ENCODE measurements around the gene SRGAP3. TPM values are rescaled to one million over a fixed set of nuclear protein-coding genes. Genes with fewer than 3 reads are reported as not detected.

SRGAP3 gene
- total and polyA plus RNA-seq, 2 donors (not counting 1 experiment from before 2014, with no cell fraction given), result 0.92 to 12.4 TPM

DNA sequence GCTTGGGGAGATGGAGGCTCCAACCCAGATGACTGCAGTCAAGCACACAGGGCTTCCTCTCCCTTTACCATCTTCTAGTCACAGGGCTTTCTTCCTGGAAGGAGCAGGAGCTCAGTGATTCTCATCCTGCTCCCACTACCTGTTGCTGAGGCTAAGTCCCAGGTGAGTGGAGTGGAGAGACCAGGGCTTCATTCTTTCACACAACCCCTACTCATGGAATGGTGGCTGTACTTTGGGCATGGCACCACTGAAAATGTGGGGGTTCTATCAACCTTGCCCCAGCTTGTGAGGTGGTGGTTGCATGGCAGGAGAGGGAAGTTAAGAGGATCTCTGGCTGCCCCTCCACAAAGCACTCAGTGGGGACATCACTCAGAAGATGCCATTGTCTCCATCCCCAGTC is 249.4 kb downstream of the SRGAP3 start:
- no peak overlapping the region for H2AFZ ChIP-seq (ENCODE audit: low read length)
- TF ChIP-seq EZH2 (IDR thresholded peaks at IDR 0.05; ENCODE audit: low read length, missing control alignments) (no peak), CTCF (conservative IDR thresholded peaks at IDR 0.05 in 1 of 2, IDR thresholded peaks at IDR 0.05 in 1 of 2; ENCODE audit: low read depth in 1 of 2, low read length in 2 of 2) (no peak)

DNA sequence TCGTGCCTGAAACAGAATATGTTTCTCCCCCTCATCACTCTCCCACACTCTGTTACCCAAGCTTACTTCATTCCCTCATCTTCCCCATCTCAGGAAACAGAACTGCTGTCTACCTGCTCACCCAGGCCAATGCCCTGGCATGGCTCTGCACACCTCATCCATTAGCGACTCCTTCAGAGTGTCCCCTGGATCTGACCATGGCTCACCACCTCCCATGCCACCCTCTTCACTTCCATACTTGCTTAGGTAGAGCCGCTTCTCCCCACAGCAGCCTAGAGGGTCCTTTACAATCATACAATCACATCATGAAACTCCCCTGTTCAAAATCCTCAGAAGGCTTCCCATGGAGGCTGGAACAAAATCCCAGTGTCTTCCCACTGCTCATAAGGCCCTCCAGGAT is 252.3 kb downstream of the SRGAP3 start:
- DNase-seq (ENCODE audit: low read depth in 2 of 2), result no peak
- Histone ChIP-seq H3K27me3 (ENCODE audit: control insufficient read depth, insufficient read depth, low read length) (no peaks in the 10 kb centered on the region), H3K27ac (ENCODE audit: insufficient read depth, low read length) (no peak overlapping the region), H2AFZ (ENCODE audit: low read length) (no peak overlapping the region), H3K4me3 (replicated peaks in 1 of 4; ENCODE audit: control extremely low read depth in 1 of 4, insufficient read depth in 1 of 4, low read depth in 3 of 4, low read length in 4 of 4) (no peak overlapping the region), H3K79me2 (ENCODE audit: control insufficient read depth, insufficient read depth, low read length) (no peaks in the 10 kb centered on the region), H3K4me2 (ENCODE audit: extremely low read depth, insufficient read depth, low read length) (no peak overlapping the region), H3K9me3 (ENCODE audit: control insufficient read depth, insufficient read depth, low read depth, low read length) (no peaks in the 10 kb centered on the region), H4K20me1 (ENCODE audit: control insufficient read depth, extremely low read depth, insufficient read depth, low read length) (no peaks in the 10 kb centered on the region), H3K4me1 (ENCODE audit: control insufficient read depth, extremely low read depth, insufficient read depth, low read length) (no peaks in the 10 kb centered on the region), H3K36me3 (ENCODE audit: control insufficient read depth, insufficient read depth, low read length) (no peaks in the 10 kb centered on the region), H3K9ac (ENCODE audit: insufficient read depth, low read length) (no peak overlapping the region)
- TF ChIP-seq CTCF (conservative IDR thresholded peaks at IDR 0.05 in 1 of 2, IDR thresholded peaks at IDR 0.05 in 1 of 2; ENCODE audit: low read depth in 1 of 2, low read length in 2 of 2), result no peak
- TF ChIP-seq EZH2 (IDR thresholded peaks at IDR 0.05; ENCODE audit: low read length, missing control alignments), result no peak

More for the DNA sequence above, 249.4 kb downstream of the SRGAP3 start:
- no peaks in the 10 kb centered on the region for H4K20me1 ChIP-seq (ENCODE audit: control insufficient read depth, extremely low read depth, insufficient read depth, low read length)
- no peaks in the 10 kb centered on the region for H3K36me3 ChIP-seq (ENCODE audit: control insufficient read depth, insufficient read depth, low read length)
- no peak overlapping the region for H3K27ac ChIP-seq (ENCODE audit: insufficient read depth, low read length)
- no peak overlapping the region for H3K4me2 ChIP-seq (ENCODE audit: extremely low read depth, insufficient read depth, low read length)
- no peaks in the 10 kb centered on the region for H3K27me3 ChIP-seq (ENCODE audit: control insufficient read depth, insufficient read depth, low read length)
- H3K4me1 ChIP-seq (ENCODE audit: control insufficient read depth, extremely low read depth, insufficient read depth, low read length), result no peaks in the 10 kb centered on the region
- no peaks in the 10 kb centered on the region for H3K9me3 ChIP-seq (ENCODE audit: control insufficient read depth, insufficient read depth, low read depth, low read length)
- no peak for DNase-seq (ENCODE audit: low read depth in 2 of 2)
- no peak overlapping the region for H3K9ac ChIP-seq (ENCODE audit: insufficient read depth, low read length)
- no peak overlapping the region for H3K4me3 ChIP-seq (replicated peaks in 1 of 4; ENCODE audit: control extremely low read depth in 1 of 4, insufficient read depth in 1 of 4, low read depth in 3 of 4, low read length in 4 of 4)
- H3K79me2 ChIP-seq (ENCODE audit: control insufficient read depth, insufficient read depth, low read length), result no peaks in the 10 kb centered on the region

DNA sequence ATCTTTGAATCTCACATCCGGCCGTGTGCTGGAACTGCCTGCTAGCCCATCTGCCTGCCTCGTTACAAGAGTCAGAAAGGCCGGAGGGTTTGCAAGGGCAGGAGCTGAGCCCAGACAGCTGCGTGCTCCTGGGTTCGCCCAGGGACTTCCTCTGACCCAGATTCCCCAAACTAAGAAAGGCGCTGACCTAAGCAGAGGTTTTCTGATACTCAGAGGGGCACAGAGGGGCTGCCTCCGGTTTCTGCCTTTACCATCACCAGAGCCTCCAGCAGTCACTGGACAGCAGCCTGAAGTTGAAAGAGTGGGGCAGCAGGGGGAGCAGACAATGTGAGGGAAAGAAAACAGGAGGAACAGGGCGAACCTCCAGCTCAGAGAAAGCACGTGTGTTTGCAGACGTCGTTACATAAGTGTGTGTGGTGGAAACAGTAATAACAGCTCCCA is 252.7 kb downstream of the SRGAP3 start:
- Histone ChIP-seq H3K4me1 (ENCODE audit: control insufficient read depth, extremely low read depth, insufficient read depth, low read length) (no peaks in the 10 kb centered on the region), H3K4me2 (ENCODE audit: extremely low read depth, insufficient read depth, low read length) (no peak overlapping the region), H3K79me2 (ENCODE audit: control insufficient read depth, insufficient read depth, low read length) (no peaks in the 10 kb centered on the region), H3K9ac (ENCODE audit: insufficient read depth, low read length) (no peak overlapping the region), H3K4me3 (replicated peaks in 1 of 4; ENCODE audit: control extremely low read depth in 1 of 4, insufficient read depth in 1 of 4, low read depth in 3 of 4, low read length in 4 of 4) (no peak overlapping the region), H3K27me3 (ENCODE audit: control insufficient read depth, insufficient read depth, low read length) (no peaks in the 10 kb centered on the region), H4K20me1 (ENCODE audit: control insufficient read depth, extremely low read depth, insufficient read depth, low read length) (no peaks in the 10 kb centered on the region), H3K9me3 (ENCODE audit: control insufficient read depth, insufficient read depth, low read depth, low read length) (no peaks in the 10 kb centered on the region), H3K36me3 (ENCODE audit: control insufficient read depth, insufficient read depth, low read length) (no peaks in the 10 kb centered on the region), H2AFZ (ENCODE audit: low read length) (no peak overlapping the region), H3K27ac (ENCODE audit: insufficient read depth, low read length) (no peak overlapping the region)
- DNase-seq (ENCODE audit: low read depth in 2 of 2), result peak; percentile 32 to 52
- peak; percentile 30 to 52 for TF ChIP-seq CTCF (conservative IDR thresholded peaks at IDR 0.05 in 1 of 2, IDR thresholded peaks at IDR 0.05 in 1 of 2; ENCODE audit: low read depth in 1 of 2, low read length in 2 of 2)
- TF ChIP-seq EZH2 (IDR thresholded peaks at IDR 0.05; ENCODE audit: low read length, missing control alignments), result no peak
